SK-N-SH (cell line): ENCODE measurements around the gene RBM20. TPM values are rescaled to one million over a fixed set of nuclear protein-coding genes. Genes with fewer than 3 reads are reported as not detected.

Experiments used
- CTCF ChIA-PET: fragments of 300-600, 350-600 bp; formaldehyde crosslinking; extraction: SDS; loops from one replicate; lab custom pipeline; 2021; lab: Yijun Ruan, JAX
- POLR2A ChIA-PET: fragments of 350-600 bp; sonication (Branson Sonifier 250); formaldehyde crosslinking; extraction: SDS; loops from one replicate; lab custom pipeline; 2020; ENCODE audit warnings: antibody characterized with exemption, inconsistent platforms; lab: Yijun Ruan, JAX
- DNase-seq: peaks from one replicate; pipeline ENCODE4 v3.0.0; 2012
- H2AFZ ChIP-seq: fragments of 200-600 bp; sonication (generic); 2 replicates; pipeline ENCODE4 v1.8.1; 2016; ENCODE audit warnings: antibody characterized with exemption, mild to moderate bottlenecking, low read depth
- H3F3A ChIP-seq: fragments of 200-600 bp; sonication (generic); replicated peaks from 2 replicates; pipeline ENCODE3; 2016; ENCODE audit warnings: antibody characterized with exemption, mild to moderate bottlenecking; ENCODE audit not compliant: insufficient read depth
- H3K27ac ChIP-seq, 2 experiments: fragments of 200-500 bp in 1 of 2; fragments of 200-600 bp in 1 of 2; sonication (Bioruptor generic) in 1 of 2; sonication (generic), shearing (Covaris generic) in 1 of 2; 2 replicates each; pipeline versions ENCODE4 v1.5.1 to v1.6.1; 2014 to 2016; ENCODE audit warnings: low read depth in 2 of 2, inconsistent platforms in 1 of 2, low read length in 1 of 2, mild to moderate bottlenecking in 1 of 2, mixed read lengths in 1 of 2
- H3K27me3 ChIP-seq: fragments of 200-600 bp; sonication (generic), shearing (Covaris generic); 2 replicates; pipeline ENCODE4 v1.6.1; 2016; ENCODE audit warnings: mixed run types; ENCODE audit not compliant: insufficient read depth
- H3K36me3 ChIP-seq, 2 experiments: fragments of 200-500 bp in 1 of 2; fragments of 200-600 bp in 1 of 2; sonication (Bioruptor generic) in 1 of 2; sonication (generic) in 1 of 2; replicated peaks in 1 of 2; 2 replicates each; pipeline versions ENCODE3 to v1.5.1; 2014 to 2016; ENCODE audit warnings: low read length in 1 of 2, mild to moderate bottlenecking in 1 of 2; ENCODE audit not compliant: insufficient read depth in 2 of 2, control insufficient read depth in 1 of 2
- H3K4me1 ChIP-seq, 2 experiments: fragments of 200-500 bp in 1 of 2; fragments of 200-600 bp in 1 of 2; sonication (Bioruptor generic) in 1 of 2; sonication (generic), shearing (Covaris generic) in 1 of 2; 2 replicates each; pipeline versions ENCODE4 v1.5.1 to v1.6.1; 2014 to 2016; ENCODE audit warnings: low read depth in 1 of 2, low read length in 1 of 2, mixed run types in 1 of 2; ENCODE audit not compliant: insufficient read depth in 2 of 2, control insufficient read depth in 1 of 2
- H3K4me2 ChIP-seq: fragments of 200-600 bp; sonication (generic), shearing (Covaris generic); 2 replicates; pipeline ENCODE4 v1.6.1; 2017; ENCODE audit warnings: mixed run types
- H3K4me3 ChIP-seq, 2 experiments: fragments of 200-500 bp in 1 of 2; fragments of 200-600 bp in 1 of 2; sonication (Bioruptor generic) in 1 of 2; sonication (generic), shearing (Covaris generic) in 1 of 2; 2 replicates each; pipeline versions ENCODE4 v1.5.1 to v1.8.1; 2014 to 2016; ENCODE audit warnings: low read depth in 2 of 2, inconsistent platforms in 1 of 2, low read length in 1 of 2, mild to moderate bottlenecking in 1 of 2, mixed read lengths in 1 of 2, moderate library complexity in 1 of 2
- H3K79me2 ChIP-seq: fragments of 200-600 bp; sonication (generic); 2 replicates; pipeline ENCODE4 v1.8.1; 2017; ENCODE audit warnings: mild to moderate bottlenecking; ENCODE audit not compliant: insufficient read depth
- H3K9ac ChIP-seq: fragments of 200-600 bp; sonication (generic); 2 replicates; pipeline ENCODE4 v1.6.1; 2017; ENCODE audit warnings: mixed run types
- H3K9me2 ChIP-seq: fragments of 200-600 bp; sonication (generic); 2 replicates; pipeline ENCODE4 v1.6.1; 2017; ENCODE audit warnings: mixed run types
- H3K9me3 ChIP-seq: fragments of 200-600 bp; sonication (generic); 2 replicates; pipeline ENCODE4 v1.6.1; 2017; ENCODE audit warnings: mixed run types, mild to moderate bottlenecking, moderate library complexity
- H4K20me1 ChIP-seq: fragments of 200-600 bp; sonication (generic); 2 replicates; pipeline ENCODE4 v1.6.1; 2017; ENCODE audit warnings: mild to moderate bottlenecking, mixed run types; ENCODE audit not compliant: insufficient read depth
- ELF1 ChIP-seq: IDR thresholded peaks from 2 replicates; pipeline ENCODE4 v1.4.0; 2012
- GABPA ChIP-seq: IDR thresholded peaks from 2 replicates; pipeline ENCODE4 v1.4.0; 2012; ENCODE audit warnings: low read depth, mild to moderate bottlenecking
- SIN3A ChIP-seq: IDR thresholded peaks from 2 replicates; pipeline ENCODE4 v1.6.1; 2012; ENCODE audit warnings: low read depth, mild to moderate bottlenecking, low read length, moderate library complexity, borderline replicate concordance
- SMC3 ChIP-seq: IDR thresholded peaks from 2 replicates; pipeline ENCODE4 v1.6.1; 2012; ENCODE audit warnings: low read depth, low read length, improper control_type of control experiment
- WGBS: methylation state at CpG from one replicate; pipeline ENCODE4 v1.1.6; 2017; ENCODE audit warnings: low lambda C conversion rate; 5-methylcytosine and 5-hydroxymethylcytosine counted together
- polyA plus RNA-seq, 3 experiments: library from polyadenylated mRNA; depleted of rRNA; stranded (reverse); fragments of >200 nt; gene quantifications; 2 replicates each; pipeline ENCODE4 v1.2.3, GENCODE V29; 2012
- TF ChIP-seq, protein P1 (sequence below): IDR thresholded peaks from 2 replicates; pipeline ENCODE4 v1.6.1; 2012; ENCODE audit warnings: mild to moderate bottlenecking, low read depth, low read length, moderate library complexity
- TF ChIP-seq, protein P2 (sequence below): IDR thresholded peaks from 2 replicates; pipeline ENCODE4 v1.4.0; 2012; ENCODE audit warnings: low read depth, borderline replicate concordance
- TF ChIP-seq, protein P3 (sequence below): IDR thresholded peaks from 2 replicates; pipeline ENCODE4 v1.4.0; 2012; ENCODE audit warnings: low read depth, borderline replicate concordance
- TF ChIP-seq, protein P4 (sequence below): fragments of 200-600 bp; sonication (generic); IDR thresholded peaks from 2 replicates; pipeline ENCODE4 v1.6.1; 2017; ENCODE audit warnings: antibody characterized with exemption, mild to moderate bottlenecking, moderate library complexity

The RBM20 gene
- polyA plus RNA-seq, 1 of the 3 experiments (the other 2 are of a cell fraction), result 0.64 TPM

DNA sequence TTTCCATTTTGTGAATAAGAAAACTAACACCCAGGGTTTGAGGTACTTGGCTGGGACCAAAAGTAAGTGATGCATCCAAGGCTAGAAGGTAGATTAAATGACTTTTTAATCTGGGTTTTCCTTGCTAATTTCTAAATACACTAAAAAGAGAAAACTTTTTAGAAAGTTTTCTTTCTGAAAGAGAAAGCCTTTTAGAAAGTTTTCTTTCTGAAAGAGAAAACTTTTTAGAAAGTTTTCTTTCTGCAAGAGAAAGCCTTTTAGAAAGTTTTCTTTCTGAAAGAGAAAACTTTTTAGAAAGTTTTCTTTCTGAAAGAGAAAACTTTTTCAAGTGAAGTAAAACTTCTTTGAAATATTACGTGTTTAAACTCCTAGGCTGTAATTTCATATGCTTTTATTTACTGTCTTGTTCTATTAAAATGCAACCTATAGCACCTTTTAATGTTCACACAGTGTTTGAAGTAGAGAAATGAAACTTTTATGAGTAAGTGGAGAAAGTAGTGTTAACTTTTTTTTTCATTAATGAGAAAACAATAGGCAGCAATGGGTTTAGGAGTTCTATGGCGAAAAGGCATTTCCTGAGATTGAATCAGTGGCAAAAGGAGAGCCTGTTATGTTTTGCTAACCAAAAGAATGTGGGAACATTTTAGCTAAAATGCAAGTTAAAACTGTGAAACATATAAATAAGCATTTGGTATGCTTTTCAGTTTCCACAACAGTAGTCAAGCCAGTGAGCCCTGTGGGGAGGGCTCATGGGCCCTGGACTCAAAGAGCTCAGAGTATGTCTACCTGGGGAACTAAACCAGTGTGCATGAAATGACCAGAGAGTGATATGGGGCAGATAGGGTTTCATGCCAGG, 103.7 kb downstream of the RBM20 start (continued):
- TF ChIP-seq, protein P1, sequence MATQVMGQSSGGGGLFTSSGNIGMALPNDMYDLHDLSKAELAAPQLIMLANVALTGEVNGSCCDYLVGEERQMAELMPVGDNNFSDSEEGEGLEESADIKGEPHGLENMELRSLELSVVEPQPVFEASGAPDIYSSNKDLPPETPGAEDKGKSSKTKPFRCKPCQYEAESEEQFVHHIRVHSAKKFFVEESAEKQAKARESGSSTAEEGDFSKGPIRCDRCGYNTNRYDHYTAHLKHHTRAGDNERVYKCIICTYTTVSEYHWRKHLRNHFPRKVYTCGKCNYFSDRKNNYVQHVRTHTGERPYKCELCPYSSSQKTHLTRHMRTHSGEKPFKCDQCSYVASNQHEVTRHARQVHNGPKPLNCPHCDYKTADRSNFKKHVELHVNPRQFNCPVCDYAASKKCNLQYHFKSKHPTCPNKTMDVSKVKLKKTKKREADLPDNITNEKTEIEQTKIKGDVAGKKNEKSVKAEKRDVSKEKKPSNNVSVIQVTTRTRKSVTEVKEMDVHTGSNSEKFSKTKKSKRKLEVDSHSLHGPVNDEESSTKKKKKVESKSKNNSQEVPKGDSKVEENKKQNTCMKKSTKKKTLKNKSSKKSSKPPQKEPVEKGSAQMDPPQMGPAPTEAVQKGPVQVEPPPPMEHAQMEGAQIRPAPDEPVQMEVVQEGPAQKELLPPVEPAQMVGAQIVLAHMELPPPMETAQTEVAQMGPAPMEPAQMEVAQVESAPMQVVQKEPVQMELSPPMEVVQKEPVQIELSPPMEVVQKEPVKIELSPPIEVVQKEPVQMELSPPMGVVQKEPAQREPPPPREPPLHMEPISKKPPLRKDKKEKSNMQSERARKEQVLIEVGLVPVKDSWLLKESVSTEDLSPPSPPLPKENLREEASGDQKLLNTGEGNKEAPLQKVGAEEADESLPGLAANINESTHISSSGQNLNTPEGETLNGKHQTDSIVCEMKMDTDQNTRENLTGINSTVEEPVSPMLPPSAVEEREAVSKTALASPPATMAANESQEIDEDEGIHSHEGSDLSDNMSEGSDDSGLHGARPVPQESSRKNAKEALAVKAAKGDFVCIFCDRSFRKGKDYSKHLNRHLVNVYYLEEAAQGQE, result no peak
- TF ChIP-seq, protein P2, sequence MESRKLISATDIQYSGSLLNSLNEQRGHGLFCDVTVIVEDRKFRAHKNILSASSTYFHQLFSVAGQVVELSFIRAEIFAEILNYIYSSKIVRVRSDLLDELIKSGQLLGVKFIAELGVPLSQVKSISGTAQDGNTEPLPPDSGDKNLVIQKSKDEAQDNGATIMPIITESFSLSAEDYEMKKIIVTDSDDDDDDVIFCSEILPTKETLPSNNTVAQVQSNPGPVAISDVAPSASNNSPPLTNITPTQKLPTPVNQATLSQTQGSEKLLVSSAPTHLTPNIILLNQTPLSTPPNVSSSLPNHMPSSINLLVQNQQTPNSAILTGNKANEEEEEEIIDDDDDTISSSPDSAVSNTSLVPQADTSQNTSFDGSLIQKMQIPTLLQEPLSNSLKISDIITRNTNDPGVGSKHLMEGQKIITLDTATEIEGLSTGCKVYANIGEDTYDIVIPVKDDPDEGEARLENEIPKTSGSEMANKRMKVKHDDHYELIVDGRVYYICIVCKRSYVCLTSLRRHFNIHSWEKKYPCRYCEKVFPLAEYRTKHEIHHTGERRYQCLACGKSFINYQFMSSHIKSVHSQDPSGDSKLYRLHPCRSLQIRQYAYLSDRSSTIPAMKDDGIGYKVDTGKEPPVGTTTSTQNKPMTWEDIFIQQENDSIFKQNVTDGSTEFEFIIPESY, result no peak
- TF ChIP-seq ELF1, result no peak

DNA sequence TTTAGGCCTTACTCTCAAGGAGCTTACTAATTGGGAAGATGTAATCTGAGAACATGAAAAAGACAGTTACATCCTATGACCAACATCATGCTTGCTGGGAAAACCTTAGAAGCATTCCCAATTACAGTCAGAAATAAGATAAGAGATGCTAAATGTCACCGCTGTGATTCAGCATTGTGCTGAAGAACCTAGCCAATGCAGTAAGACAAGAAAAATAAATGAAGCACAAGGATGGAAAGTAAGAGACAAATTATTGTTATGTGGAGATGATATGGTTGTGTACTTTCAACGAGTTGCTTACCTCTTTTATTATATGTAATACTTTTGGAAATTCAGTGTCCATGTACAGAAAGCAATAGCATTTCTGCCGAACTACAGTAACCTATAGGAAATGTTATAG, 104.8 kb downstream of the RBM20 start:
- Histone ChIP-seq H4K20me1 (no peaks in the 10 kb centered on the region), H3K4me3 (no peak overlapping the region), H3K9me2 (no peaks in the 10 kb centered on the region), H3K27ac (no peak overlapping the region), H3K36me3 (no peaks in the 10 kb centered on the region), H3K4me2 (no peak overlapping the region), H3K27me3 (no peaks in the 10 kb centered on the region), H3K4me1 (peaks cover 9 to 11% of the 10 kb centered on the region in 2 experiments; a peak in 3 of 4 replicates), H2AFZ (no peak overlapping the region), H3F3A (no peaks in the 10 kb centered on the region), H3K9ac (no peak overlapping the region), H3K9me3 (no peaks in the 10 kb centered on the region), H3K79me2 (no peaks in the 10 kb centered on the region)
- no peak for TF ChIP-seq SIN3A
- no peak for TF ChIP-seq GABPA
- TF ChIP-seq, protein P3, sequence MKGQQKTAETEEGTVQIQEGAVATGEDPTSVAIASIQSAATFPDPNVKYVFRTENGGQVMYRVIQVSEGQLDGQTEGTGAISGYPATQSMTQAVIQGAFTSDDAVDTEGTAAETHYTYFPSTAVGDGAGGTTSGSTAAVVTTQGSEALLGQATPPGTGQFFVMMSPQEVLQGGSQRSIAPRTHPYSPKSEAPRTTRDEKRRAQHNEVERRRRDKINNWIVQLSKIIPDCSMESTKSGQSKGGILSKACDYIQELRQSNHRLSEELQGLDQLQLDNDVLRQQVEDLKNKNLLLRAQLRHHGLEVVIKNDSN, result no peak
- TF ChIP-seq, protein P1, result no peak
- TF ChIP-seq SMC3, result no peak
- TF ChIP-seq, protein P4, sequence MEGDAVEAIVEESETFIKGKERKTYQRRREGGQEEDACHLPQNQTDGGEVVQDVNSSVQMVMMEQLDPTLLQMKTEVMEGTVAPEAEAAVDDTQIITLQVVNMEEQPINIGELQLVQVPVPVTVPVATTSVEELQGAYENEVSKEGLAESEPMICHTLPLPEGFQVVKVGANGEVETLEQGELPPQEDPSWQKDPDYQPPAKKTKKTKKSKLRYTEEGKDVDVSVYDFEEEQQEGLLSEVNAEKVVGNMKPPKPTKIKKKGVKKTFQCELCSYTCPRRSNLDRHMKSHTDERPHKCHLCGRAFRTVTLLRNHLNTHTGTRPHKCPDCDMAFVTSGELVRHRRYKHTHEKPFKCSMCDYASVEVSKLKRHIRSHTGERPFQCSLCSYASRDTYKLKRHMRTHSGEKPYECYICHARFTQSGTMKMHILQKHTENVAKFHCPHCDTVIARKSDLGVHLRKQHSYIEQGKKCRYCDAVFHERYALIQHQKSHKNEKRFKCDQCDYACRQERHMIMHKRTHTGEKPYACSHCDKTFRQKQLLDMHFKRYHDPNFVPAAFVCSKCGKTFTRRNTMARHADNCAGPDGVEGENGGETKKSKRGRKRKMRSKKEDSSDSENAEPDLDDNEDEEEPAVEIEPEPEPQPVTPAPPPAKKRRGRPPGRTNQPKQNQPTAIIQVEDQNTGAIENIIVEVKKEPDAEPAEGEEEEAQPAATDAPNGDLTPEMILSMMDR, result no peak
- ChIA-PET CTCF (interaction anchor here (0.7 to 2.3 kb wide), 7 partner anchors 10 to 145 kb away, joined by 3 to 7 read pairs (median 4); no protein-coding TSS in a partner anchor), POLR2A (no interaction called here)
- DNase-seq, result no peak
- WGBS, result 45% methylated on average over 3 of the region's 3 CpGs
